HG02571 (cell line): ENCODE data around the gene BHLHE23.
"Not testable (repeated sequence)": the region's sequence is repeated elsewhere in the genome, so short reads cannot be mapped to it uniquely, and the experiment has no call there.

Experiments used
- ATAC-seq: cut with Tn5 transposase; IDR thresholded peaks from one replicate; pipeline ENCODE4 v1.9.1; 2021; ENCODE audit warnings: mild to moderate bottlenecking, moderate library complexity; ENCODE audit not compliant: unreplicated experiment

BHLHE23 gene

GRCh38 chr20:62962221-62962879 is 44.4 kb downstream of the BHLHE23 start:
- ATAC-seq: no peak

- ATAC-seq: no peak
These were observed 45.0 kb downstream of the BHLHE23 start for GRCh38 chr20:62961799-62962198.

- no peak for ATAC-seq
These were observed 45.4 kb downstream of the BHLHE23 start for GRCh38 chr20:62961310-62961783.

- ATAC-seq: not testable (repeated sequence)
These were observed 46.1 kb downstream of the BHLHE23 start for GRCh38 chr20:62960446-62961309.

GRCh38 chr20:62959998-62960436 is 46.7 kb downstream of the BHLHE23 start:
- ATAC-seq: no peak

- no peak for ATAC-seq
These were observed 47.4 kb downstream of the BHLHE23 start for GRCh38 chr20:62959101-62959971.

- no peak for ATAC-seq
These were observed 48.2 kb downstream of the BHLHE23 start for GRCh38 chr20:62958388-62959100.

GRCh38 chr20:62957136-62958117 is 49.3 kb downstream of the BHLHE23 start:
- no peak for ATAC-seq

GRCh38 chr20:62956387-62957135 is 50.2 kb downstream of the BHLHE23 start:
- ATAC-seq: no peak
